Fibroblast of lung (primary cell): ENCODE data around the gene GUCY2D. TPM values are rescaled to one million over a fixed set of nuclear protein-coding genes. Genes with fewer than 3 reads are reported as not detected.
A peak's percentile ranks its signal among the peaks of the same experiment; 100 is the strongest.
"Not testable (repeated sequence)": the region's sequence is repeated elsewhere in the genome, so short reads cannot be mapped to it uniquely, and the experiment has no call there.

Source experiments
- DNase-seq, 2 donors: peaks; one replicate each; pipeline versions ENCODE4 v3.0.0 to v3.0.0-alpha.2; 2010; ENCODE audit warnings: low read depth in 2 of 2
- H2AFZ ChIP-seq: 2 replicates; pipeline ENCODE4 v1.5.1; 2012; ENCODE audit warnings: low read length, control low read depth, inconsistent platforms
- H3K27ac ChIP-seq: 2 replicates; pipeline ENCODE4 v1.5.1; 2011; ENCODE audit warnings: low read length, control low read depth; ENCODE audit not compliant: insufficient read depth
- H3K27me3 ChIP-seq: 2 replicates; pipeline ENCODE4 v1.5.1; 2011; ENCODE audit warnings: mild to moderate bottlenecking, low read length; ENCODE audit not compliant: control insufficient read depth, insufficient read depth
- H3K36me3 ChIP-seq: 2 replicates; pipeline ENCODE4 v1.5.1; 2011; ENCODE audit warnings: low read length; ENCODE audit not compliant: control insufficient read depth, insufficient read depth
- H3K4me1 ChIP-seq: 2 replicates; pipeline ENCODE4 v1.5.1; 2011; ENCODE audit warnings: low read length; ENCODE audit not compliant: control insufficient read depth, insufficient read depth; ENCODE audit errors: extremely low read depth
- H3K4me2 ChIP-seq: 2 replicates; pipeline ENCODE4 v1.5.1; 2011; ENCODE audit warnings: low read length, control low read depth; ENCODE audit not compliant: insufficient read depth; ENCODE audit errors: extremely low read depth
- H3K4me3 ChIP-seq, 4 experiments: fragments of 200-600 bp in 1 of 4; sonication (generic) in 1 of 4; replicated peaks in 1 of 4; 2 replicates each; pipeline ENCODE4 v1.5.1; 2011 to 2016; ENCODE audit warnings: low read length in 4 of 4, low read depth in 3 of 4, mild to moderate bottlenecking in 3 of 4, control low read depth in 2 of 4, inconsistent platforms in 1 of 4, mixed read lengths in 1 of 4; ENCODE audit not compliant: insufficient read depth in 1 of 4; ENCODE audit errors: control extremely low read depth in 1 of 4
- H3K79me2 ChIP-seq: 2 replicates; pipeline ENCODE4 v1.5.1; 2012; ENCODE audit warnings: mild to moderate bottlenecking, low read length, inconsistent platforms; ENCODE audit not compliant: control insufficient read depth, insufficient read depth
- H3K9ac ChIP-seq: 2 replicates; pipeline ENCODE4 v1.5.1; 2011; ENCODE audit warnings: mild to moderate bottlenecking, low read length, control low read depth; ENCODE audit not compliant: insufficient read depth
- H3K9me3 ChIP-seq: 2 replicates; pipeline ENCODE4 v1.5.1; 2012; ENCODE audit warnings: low read depth, low read length; ENCODE audit not compliant: control insufficient read depth, insufficient read depth
- H4K20me1 ChIP-seq: 2 replicates; pipeline ENCODE4 v1.5.1; 2011; ENCODE audit warnings: low read length; ENCODE audit not compliant: control insufficient read depth, insufficient read depth; ENCODE audit errors: extremely low read depth
- CTCF ChIP-seq, 2 donors: IDR thresholded peaks in 1 of 2; conservative IDR thresholded peaks in 1 of 2; 1 replicate in 1 of 2; 2 replicates in 1 of 2; pipeline ENCODE4 v1.5.1; 2011 to 2012; ENCODE audit warnings: low read length in 2 of 2, control low read depth in 1 of 2, inconsistent platforms in 1 of 2, low read depth in 1 of 2, mild to moderate bottlenecking in 1 of 2
- EZH2 ChIP-seq: IDR thresholded peaks from 2 replicates; pipeline ENCODE4 v1.5.1; 2012; ENCODE audit warnings: low read length, control low read depth, mild to moderate bottlenecking; ENCODE audit errors: missing control alignments
- polyA minus RNA-seq: library from RNA; depleted of rRNA, polyadenylated mRNA; stranded (reverse); fragments of >200 nt; gene quantifications from 2 replicates; pipeline ENCODE4 v1.2.3, GENCODE V29; 2011; ENCODE audit warnings: low replicate concordance
- polyA plus RNA-seq, 2 donors: library from polyadenylated mRNA; depleted of rRNA in 1 of 2; stranded (reverse) in 1 of 2; unstranded in 1 of 2; fragments of >200 nt; gene quantifications; 2 replicates each; pipeline ENCODE4 v1.2.1, GENCODE V29; 2011 to 2012; ENCODE audit warnings: missing spikeins in 1 of 2
- total RNA-seq: library from RNA; depleted of rRNA; stranded (reverse); fragments of >200 nt; gene quantifications from 2 replicates; pipeline ENCODE4 v1.2.1, GENCODE V29; 2014

Gene GUCY2D
- total RNA-seq, result not detected in 2 replicates
- not detected in 2 replicates for polyA plus RNA-seq
- not detected in 2 replicates for polyA plus RNA-seq (2012)
- not detected in 2 replicates for polyA minus RNA-seq

GRCh38 chr17:8001976-8002720 is at the start of gene GUCY2D:
Gene GUCY2D (plus strand): TSS chr17:8002615. CDS start chr17:8003048, 433 bp downstream.
- no peaks in the 10 kb centered on the region for H3K9me3 ChIP-seq
- H3K36me3 ChIP-seq, result no peaks in the 10 kb centered on the region
- no peaks in the 10 kb centered on the region for H3K4me1 ChIP-seq
- no peaks in the 10 kb centered on the region for H3K79me2 ChIP-seq
- H3K4me3 ChIP-seq, result no peak within 1 kb of the TSS
- no peak within 1 kb of the TSS for H3K4me2 ChIP-seq
- peaks cover 36% of the 10 kb centered on the region for H3K27me3 ChIP-seq
- TF ChIP-seq EZH2 (peak; percentile 99), CTCF (conservative IDR thresholded peaks at IDR 0.05 in 1 of 2, IDR thresholded peaks at IDR 0.05 in 1 of 2; ENCODE audit: low read depth in 1 of 2, low read length in 2 of 2) (no peak)
- H3K27ac ChIP-seq, result no peak within 1 kb of the TSS
- no peak within 1 kb of the TSS for H2AFZ ChIP-seq
- no peak within 1 kb of the TSS for H3K9ac ChIP-seq
- DNase-seq, result no peak
- H4K20me1 ChIP-seq, result no peaks in the 10 kb centered on the region

GRCh38 chr17:7953266-7953665 is 49.1 kb upstream of the GUCY2D start:
- H3K9ac ChIP-seq, H3K4me3 ChIP-seq, H3K4me1 ChIP-seq, H3K27ac ChIP-seq, DNase-seq, H3K27me3 ChIP-seq, H3K79me2 ChIP-seq, H2AFZ ChIP-seq, H3K4me2 ChIP-seq, H3K36me3 ChIP-seq, H3K9me3 ChIP-seq, H4K20me1 ChIP-seq: not testable (repeated sequence)

DNA sequence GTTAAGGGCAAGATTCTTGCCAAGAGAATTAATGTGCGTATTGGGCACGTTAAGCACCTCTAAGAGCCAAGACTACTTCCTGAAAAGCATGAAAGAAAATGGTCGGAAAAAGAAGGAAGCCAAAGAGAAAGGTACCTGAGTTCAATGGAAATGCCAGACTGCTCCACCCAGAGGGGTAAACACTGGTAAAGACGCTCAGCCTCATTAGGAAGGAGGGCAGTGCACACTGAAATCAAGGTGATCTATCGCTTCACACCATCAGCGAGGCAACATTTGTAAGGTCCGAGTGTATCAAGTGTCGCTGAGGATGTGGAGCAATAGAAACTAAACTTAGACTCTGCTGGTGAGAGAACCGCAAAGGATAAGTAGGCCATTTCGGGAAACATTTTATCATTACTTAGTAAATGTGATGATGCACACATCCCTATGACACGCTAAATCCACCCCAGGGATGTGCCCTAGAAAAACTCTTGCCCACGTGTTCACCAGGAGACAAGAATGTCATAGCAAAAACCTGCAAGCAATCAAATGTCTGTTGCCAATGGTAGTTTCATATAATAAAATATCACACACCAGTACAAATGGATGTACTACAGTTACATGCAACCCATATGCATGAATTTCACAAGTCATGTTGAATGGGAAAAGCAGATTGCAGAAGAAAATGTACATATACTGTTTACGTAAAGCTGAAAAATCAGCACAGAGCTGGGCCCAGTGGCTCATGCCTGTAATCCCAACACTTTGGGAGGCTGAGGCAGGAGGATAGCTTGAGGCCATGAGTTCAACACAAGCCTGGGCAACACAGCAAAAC is 46.8 kb upstream of the GUCY2D start:
- Histone ChIP-seq H3K79me2 (no peaks in the 10 kb centered on the region), H3K36me3 (no peaks in the 10 kb centered on the region), H3K9me3 (no peaks in the 10 kb centered on the region)

More for the DNA sequence above, 46.8 kb upstream of the GUCY2D start:
- no peaks in the 10 kb centered on the region for H4K20me1 ChIP-seq
- H3K4me1 ChIP-seq, result no peaks in the 10 kb centered on the region
- H3K9ac ChIP-seq, result no peak overlapping the region
- H3K4me3 ChIP-seq, result no peak overlapping the region
- no peak overlapping the region for H3K27ac ChIP-seq
- H3K4me2 ChIP-seq, result no peak overlapping the region
- no peak overlapping the region for H2AFZ ChIP-seq
- DNase-seq, result no peak
- no peaks in the 10 kb centered on the region for H3K27me3 ChIP-seq
- TF ChIP-seq CTCF (conservative IDR thresholded peaks at IDR 0.05 in 1 of 2, IDR thresholded peaks at IDR 0.05 in 1 of 2; ENCODE audit: low read depth in 1 of 2, low read length in 2 of 2) (no peak), EZH2 (no peak)
